ENCODE results near the gene POLR2E. TPM values are rescaled to one million over a fixed set of nuclear protein-coding genes. Genes with fewer than 3 reads are reported as not detected.

POLR2E gene
- polyA plus RNA-seq, 1 experiment = 292 TPM

- POLR2A ChIA-PET = no interaction called here
Observed at GRCh38 chr19:1046117-1046626, 49.0 kb downstream of the POLR2E start.

GRCh38 chr19:1045247-1045603 lies 50.0 kb downstream of the POLR2E start:
- no peak for TF ChIP-seq CTCF (IDR thresholded peaks at IDR 0.05; ENCODE audit: insufficient read depth, low read depth, low read length)
- Histone ChIP-seq H3K27me3 (ENCODE audit: control insufficient read depth, insufficient read depth, low read length) (no peaks in the 10 kb centered on the region), H3K4me3 (ENCODE audit: low read depth, low read length) (no peak overlapping the region), H3K36me3 (ENCODE audit: control insufficient read depth, insufficient read depth, low read length) (no peaks in the 10 kb centered on the region)
- no peak for DNase-seq (ENCODE audit: low read depth)
- ChIA-PET CTCF (no interaction called here), POLR2A (no interaction called here)

More at GRCh38 chr19:1046117-1046626, 49.0 kb downstream of the POLR2E start:
- Histone ChIP-seq H3K4me3 (ENCODE audit: low read depth, low read length) (no peak overlapping the region), H3K27me3 (ENCODE audit: control insufficient read depth, insufficient read depth, low read length) (no peaks in the 10 kb centered on the region), H3K36me3 (ENCODE audit: control insufficient read depth, insufficient read depth, low read length) (no peaks in the 10 kb centered on the region)
- CTCF ChIA-PET = no interaction called here
- no peak for DNase-seq (ENCODE audit: low read depth)
- no peak for TF ChIP-seq CTCF (IDR thresholded peaks at IDR 0.05; ENCODE audit: insufficient read depth, low read depth, low read length)

- Histone ChIP-seq H3K27me3 (ENCODE audit: control insufficient read depth, insufficient read depth, low read length) (no peaks in the 10 kb centered on the region), H3K4me3 (ENCODE audit: low read depth, low read length) (no peak overlapping the region), H3K36me3 (ENCODE audit: control insufficient read depth, insufficient read depth, low read length) (peaks cover 5% of the 10 kb centered on the region)
- ChIA-PET CTCF (interaction anchor here (0.6 to 1.8 kb wide), 7 partner anchors 11 to 1777 kb away, joined by 3 to 5 read pairs (median 3); no protein-coding TSS in a partner anchor), POLR2A (interaction anchor here (0.5 kb wide), 1 partner anchor 973 kb away, joined by 6 read pairs; no protein-coding TSS in a partner anchor)
- no peak for TF ChIP-seq CTCF (IDR thresholded peaks at IDR 0.05; ENCODE audit: insufficient read depth, low read depth, low read length)
- DNase-seq (ENCODE audit: low read depth) = no peak
Observed at GRCh38 chr19:1042689-1043511, 52.3 kb downstream of the POLR2E start.

GRCh38 chr19:1041835-1042685 lies 53.1 kb downstream of the POLR2E start:
- TF ChIP-seq CTCF (IDR thresholded peaks at IDR 0.05; ENCODE audit: insufficient read depth, low read depth, low read length) = no peak
- Histone ChIP-seq H3K4me3 (ENCODE audit: low read depth, low read length) (no peak overlapping the region), H3K27me3 (ENCODE audit: control insufficient read depth, insufficient read depth, low read length) (no peaks in the 10 kb centered on the region), H3K36me3 (ENCODE audit: control insufficient read depth, insufficient read depth, low read length) (peaks cover 12% of the 10 kb centered on the region)
- DNase-seq (ENCODE audit: low read depth) = no peak
- ChIA-PET CTCF (interaction anchor here (1.1 to 1.4 kb wide), 2 partner anchors 23 to 199 kb away, joined by 3 to 4 read pairs; no protein-coding TSS in a partner anchor), POLR2A (interaction anchor here (0.5 kb wide), 1 partner anchor 974 kb away, joined by 6 read pairs; no protein-coding TSS in a partner anchor)
